ENCODE data around the gene UNC93A. TPM values are rescaled to one million over a fixed set of nuclear protein-coding genes. Genes with fewer than 3 reads are reported as not detected.
"Not testable (repeated sequence)": the region's sequence is repeated elsewhere in the genome, so short reads cannot be mapped to it uniquely, and the experiment has no call there.

The UNC93A gene
- total and polyA plus RNA-seq, 9 of the 15 experiments (the other 6 are each of a cell fraction or from before 2014, with no cell fraction given), result not detected

DNA sequence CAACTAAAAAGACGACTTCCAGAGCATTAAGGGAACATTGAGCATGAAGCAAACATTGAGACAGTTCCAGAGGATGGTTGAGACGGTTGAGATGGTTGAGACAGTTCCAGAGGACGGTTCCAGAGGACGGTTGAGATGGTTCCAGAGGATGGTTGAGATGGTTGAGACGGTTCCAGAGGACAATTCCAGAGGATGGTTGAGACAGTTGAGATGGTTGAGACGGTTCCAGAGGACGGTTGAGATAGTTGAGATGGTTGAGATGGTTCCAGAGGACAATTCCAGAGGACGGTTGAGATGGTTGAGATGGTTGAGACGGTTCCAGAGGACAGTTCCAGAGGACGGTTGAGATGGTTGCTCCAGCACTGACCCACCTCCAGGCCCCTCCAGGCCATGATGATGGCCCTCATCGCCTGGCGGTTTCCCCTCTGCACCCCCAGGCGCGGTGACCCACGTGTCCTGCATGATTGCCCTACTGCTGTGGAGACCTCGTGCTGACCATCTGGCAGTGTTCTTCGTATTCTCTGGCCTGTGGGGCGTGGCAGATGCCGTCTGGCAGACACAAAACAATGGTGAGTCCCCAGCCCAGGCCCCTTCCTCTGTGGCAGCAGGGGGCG is 16.3 kb downstream of the UNC93A start (continued):
- TF ChIP-seq ZNF778 (CRISPR knock-in tag; IDR thresholded peaks at IDR 0.05) (no peak), BRF1 (IDR thresholded peaks at IDR 0.05; ENCODE audit: borderline replicate concordance, extremely low read depth, insufficient read length) (no peak), HEY1 (CRISPR knock-in tag; IDR thresholded peaks at IDR 0.05; ENCODE audit: borderline replicate concordance) (no peak), JUNB (CRISPR knock-in tag; conservative IDR thresholded peaks at IDR 0.05) (no peak)

DNA sequence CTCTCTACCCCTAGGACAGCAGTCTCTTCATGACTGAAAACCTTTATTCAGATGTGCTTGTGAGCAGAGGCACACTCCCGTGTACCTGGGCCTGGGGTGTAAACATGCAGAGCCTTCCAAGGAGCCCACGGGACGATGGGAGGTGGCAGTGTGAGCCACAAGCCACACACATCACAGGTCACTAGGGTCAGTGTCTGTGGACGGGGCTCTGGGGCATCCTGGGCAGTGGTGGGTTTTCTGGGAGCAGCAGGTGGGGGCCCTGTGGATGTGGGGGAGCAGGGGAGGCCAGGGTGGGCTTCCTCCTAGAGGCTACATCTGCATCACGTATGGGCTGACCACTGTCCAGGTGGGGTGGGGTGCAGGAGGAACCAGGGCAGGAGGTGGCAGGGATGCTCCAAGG is 17.1 kb downstream of the UNC93A start:
- Histone ChIP-seq H3K36me3 (ENCODE audit: control insufficient read depth, insufficient read depth, low read length) (no peaks in the 10 kb centered on the region), H3K27me3 (ENCODE audit: control insufficient read depth in 2 of 2, insufficient read depth in 2 of 2, low read length in 2 of 2) (peaks cover 21 to 81% of the 10 kb centered on the region in 2 experiments), H3K9me1 (ENCODE audit: control insufficient read depth, insufficient read depth, low read length) (peaks cover 3% of the 10 kb centered on the region), H4K20me1 (replicated peaks; ENCODE audit: control insufficient read depth, insufficient read depth, low read length) (0 out of 2 replicates have a peak, but pooled peaks cover 15% of the 10 kb centered on the region), H3K4me2 (ENCODE audit: insufficient read depth, low read length) (no peak overlapping the region), H3K9ac (ENCODE audit: insufficient read depth in 1 of 2, low read depth in 2 of 2, low read length in 2 of 2) (no peak overlapping the region), H2AFZ (ENCODE audit: low read depth, low read length) (no peak overlapping the region), H3K27ac (ENCODE audit: extremely low read depth, low read depth, low read length) (no peak overlapping the region), H3K79me2 (ENCODE audit: control insufficient read depth, insufficient read depth, low read length) (no peaks in the 10 kb centered on the region), H3K9me3 (replicated peaks; ENCODE audit: control insufficient read depth, insufficient read depth, low read depth, low read length) (no peaks in the 10 kb centered on the region), H3K4me3 (no peak overlapping the region), H3K4me1 (replicated peaks in 1 of 2; ENCODE audit: control insufficient read depth in 2 of 2, insufficient read depth in 2 of 2, low read length in 2 of 2) (no peaks in the 10 kb centered on the region; a peak in 1 of 5 replicates)
- CTCF ChIA-PET (ENCODE audit: low intra/inter-chr PET ratio), result no interaction called here
- no TSS peak for BruUV-seq (replicated peaks)
- WGBS (ENCODE audit: insufficient coverage, low coverage, missing lambda C conversion rate), result 0% methylated on average over 5 of the region's 5 CpGs
- intact Hi-C loops (cut with micrococcal nuclease) (no loop called here), in situ Hi-C loops (cut with MboI) (no loop called here)
- ATAC-seq, result no peak
- no peak for FAIRE-seq
- no peak for TF ChIP-seq XRCC5 (IDR thresholded peaks at IDR 0.05; ENCODE audit: low read depth, low read length)
- POLR2A ChIA-PET, result no interaction called here
- DNase-seq (ENCODE audit: extremely low read depth in 1 of 4, low spot score in 3 of 4), result no peak

DNA sequence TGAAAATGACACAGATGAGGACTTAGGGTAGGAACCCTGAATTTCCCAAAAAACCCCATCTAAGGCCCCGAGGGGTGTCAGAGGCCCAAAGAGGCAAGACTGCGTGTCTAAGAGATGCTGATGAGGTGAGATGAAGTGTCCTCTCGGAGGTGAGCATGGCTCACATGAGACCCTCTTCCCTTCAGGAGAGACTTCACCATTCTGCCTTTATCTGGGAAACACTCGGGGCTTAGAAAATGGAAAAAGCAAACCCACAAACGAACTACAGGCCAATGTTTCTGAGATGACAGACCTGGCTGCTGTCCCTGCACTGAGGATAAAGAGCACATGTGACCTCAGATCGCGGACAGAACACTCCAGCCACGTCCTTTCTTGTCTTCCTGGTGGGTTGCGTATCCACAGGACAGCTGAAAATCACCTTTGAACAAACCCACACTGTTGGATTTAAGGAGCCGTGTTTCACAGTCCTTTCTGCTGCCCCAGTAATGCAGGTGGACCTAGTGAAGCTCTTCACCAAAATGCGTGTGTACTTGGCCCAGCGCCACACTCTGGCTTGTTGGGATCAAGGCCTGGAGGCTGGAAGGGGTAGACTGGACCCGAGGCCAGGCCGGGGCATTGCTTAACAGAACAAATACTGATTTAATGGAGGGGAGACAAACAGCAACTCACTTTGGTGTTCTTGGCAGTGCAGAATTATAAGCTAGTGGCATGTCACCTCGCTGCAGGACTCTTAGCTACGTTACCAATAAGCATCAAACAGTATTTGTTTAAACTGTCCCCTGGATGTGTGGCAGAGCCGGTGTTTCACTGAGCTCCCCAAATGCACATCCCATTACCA is 18.5 kb downstream of the UNC93A start:
- H3K27ac ChIP-seq (ENCODE audit: extremely low read depth, low read depth, low read length); intact Hi-C loops (cut with micrococcal nuclease); H2AFZ ChIP-seq (ENCODE audit: low read depth, low read length); H3K9me1 ChIP-seq (ENCODE audit: control insufficient read depth, insufficient read depth, low read length); H3K36me3 ChIP-seq (ENCODE audit: control insufficient read depth, insufficient read depth, low read length); H3K9me3 ChIP-seq (replicated peaks; ENCODE audit: control insufficient read depth, insufficient read depth, low read depth, low read length); H4K20me1 ChIP-seq (replicated peaks; ENCODE audit: control insufficient read depth, insufficient read depth, low read length); H3K4me1 ChIP-seq (replicated peaks in 1 of 2; ENCODE audit: control insufficient read depth in 2 of 2, insufficient read depth in 2 of 2, low read length in 2 of 2); H3K9ac ChIP-seq (ENCODE audit: insufficient read depth in 1 of 2, low read depth in 2 of 2, low read length in 2 of 2); BruUV-seq (replicated peaks); CTCF ChIA-PET (ENCODE audit: low intra/inter-chr PET ratio); POLR2A ChIA-PET; H3K79me2 ChIP-seq (ENCODE audit: control insufficient read depth, insufficient read depth, low read length); ATAC-seq; H3K4me3 ChIP-seq; DNase-seq (ENCODE audit: extremely low read depth in 1 of 4, low spot score in 3 of 4); H3K4me2 ChIP-seq (ENCODE audit: insufficient read depth, low read length); in situ Hi-C loops (cut with MboI): not testable (repeated sequence)
- FAIRE-seq, result peak; percentile 52
- peaks cover 21 to 80% of the 10 kb centered on the region in 2 experiments for H3K27me3 ChIP-seq (ENCODE audit: control insufficient read depth in 2 of 2, insufficient read depth in 2 of 2, low read length in 2 of 2)
- WGBS (ENCODE audit: insufficient coverage, low coverage, missing lambda C conversion rate), result 1% methylated on average over 15 of the region's 17 CpGs
